HEK293T (cell line): ENCODE measurements around the gene RBKS.

ENCODE experiments used
- ARNT ChIP-seq: fragments of 450-650 bp; IDR thresholded peaks from 2 replicates; pipeline ENCODE4 v1.6.1; 2017; ENCODE audit warnings: mild to moderate bottlenecking
- BHLHE40 ChIP-seq: fragments of 450-650 bp; IDR thresholded peaks from 2 replicates; pipeline ENCODE4 v1.6.1; 2016; ENCODE audit warnings: mild to moderate bottlenecking, moderate library complexity, borderline replicate concordance
- FOXK2 ChIP-seq: fragments of 450-650 bp; IDR thresholded peaks from 2 replicates; pipeline ENCODE4 v1.6.1; 2016; ENCODE audit warnings: mild to moderate bottlenecking
- FOXM1 ChIP-seq: fragments of 450-650 bp; IDR thresholded peaks from 2 replicates; pipeline ENCODE4 v1.6.1; 2017; ENCODE audit warnings: mild to moderate bottlenecking, borderline replicate concordance
- HDGF ChIP-seq: fragments of 450-650 bp; IDR thresholded peaks from 2 replicates; pipeline ENCODE4 v1.6.1; 2017; ENCODE audit warnings: antibody characterized with exemption, borderline replicate concordance
- PKNOX1 ChIP-seq: fragments of 450-650 bp; IDR thresholded peaks from 2 replicates; pipeline ENCODE4 v1.6.1; 2016
- SP1 ChIP-seq: fragments of 450-650 bp; IDR thresholded peaks from 2 replicates; pipeline ENCODE4 v1.6.1; 2017
- SUZ12 ChIP-seq: fragments of 450-650 bp; IDR thresholded peaks from 2 replicates; pipeline ENCODE4 v1.6.1; 2016; ENCODE audit warnings: mild to moderate bottlenecking
- TARDBP ChIP-seq: fragments of 450-650 bp; IDR thresholded peaks from 2 replicates; pipeline ENCODE4 v1.6.1; 2016
- ZNF384 ChIP-seq: fragments of 450-650 bp; IDR thresholded peaks from 2 replicates; pipeline ENCODE4 v1.6.1; 2016

GRCh38 chr2:27799646-27800010 lies 90.6 kb downstream of the RBKS start:
- TF ChIP-seq ARNT (no peak), SP1 (no peak), ZNF384 (no peak), SUZ12 (no peak), BHLHE40 (no peak), TARDBP (no peak), FOXM1 (no peak), FOXK2 (no peak), HDGF (no peak), PKNOX1 (no peak)
